Epidermal melanocyte (primary cell): ENCODE measurements around the gene YWHAE.
A peak's percentile ranks its signal among the peaks of the same experiment; 100 is the strongest.
"Not testable (repeated sequence)": the region's sequence is repeated elsewhere in the genome, so short reads cannot be mapped to it uniquely, and the experiment has no call there.

Experiments used
- DNase-seq: peaks from one replicate; pipeline ENCODE4 v3.0.0; 2011; ENCODE audit warnings: low spot score; ENCODE audit not compliant: insufficient read length

The YWHAE gene

GRCh38 chr17:1412185-1413110 lies 12.4 kb upstream of the YWHAE start:
- DNase-seq = no peak

- no peak for DNase-seq
These were observed 2.2 kb upstream of the YWHAE start for GRCh38 chr17:1402262-1402586.

- DNase-seq = peak; percentile 30
These were observed 917 bp downstream of the YWHAE start for GRCh38 chr17:1398931-1399678.

GRCh38 chr17:1398028-1398427 lies 2.0 kb downstream of the YWHAE start:
- DNase-seq = no peak

- not testable (repeated sequence) for DNase-seq
These were observed 4.0 kb downstream of the YWHAE start for GRCh38 chr17:1395876-1396665.

- no peak for DNase-seq
These were observed 8.4 kb downstream of the YWHAE start for GRCh38 chr17:1391577-1391976.

- DNase-seq = no peak
These were observed 9.3 kb downstream of the YWHAE start for GRCh38 chr17:1390432-1391367.

- not testable (repeated sequence) for DNase-seq
These were observed 12.4 kb downstream of the YWHAE start for GRCh38 chr17:1387490-1388227.

GRCh38 chr17:1386675-1387190 lies 13.3 kb downstream of the YWHAE start:
- not testable (repeated sequence) for DNase-seq

- DNase-seq = no peak
These were observed 13.8 kb downstream of the YWHAE start for GRCh38 chr17:1386265-1386664.

- no peak for DNase-seq
These were observed 14.2 kb downstream of the YWHAE start for GRCh38 chr17:1385861-1386260.

GRCh38 chr17:1384905-1385435 lies 15.1 kb downstream of the YWHAE start:
- no peak for DNase-seq

- no peak for DNase-seq
These were observed 20.1 kb downstream of the YWHAE start for GRCh38 chr17:1379930-1380313.

GRCh38 chr17:1379208-1379929 lies 20.7 kb downstream of the YWHAE start:
- DNase-seq = no peak

- DNase-seq = not testable (repeated sequence)
These were observed 21.6 kb downstream of the YWHAE start for GRCh38 chr17:1378476-1378860.

GRCh38 chr17:1377334-1377733 lies 22.7 kb downstream of the YWHAE start:
- DNase-seq = no peak

- no peak for DNase-seq
These were observed 24.0 kb downstream of the YWHAE start for GRCh38 chr17:1376061-1376460.

- DNase-seq = no peak
These were observed 24.4 kb downstream of the YWHAE start for GRCh38 chr17:1375615-1376014.
